Heart right ventricle (tissue), 16 donors: ENCODE data around the gene PHF19. TPM values are rescaled to one million over a fixed set of nuclear protein-coding genes. Genes with fewer than 3 reads are reported as not detected.

ENCODE experiments used
- ATAC-seq, 8 donors: fragments of 200-7000 bp; cut with Tn5 transposase; one replicate each; pipeline ENCODE4 v1.9.1; 2020; ENCODE audit warnings: mild to moderate bottlenecking in 8 of 8, moderate library complexity in 8 of 8, moderate number of reproducible peaks in 1 of 8
- DNase-seq, 2 donors: peaks; one replicate each; pipeline ENCODE4 v3.0.0-alpha.2; 2020
- H3K27ac ChIP-seq, 10 donors: fragments of 200-600 bp; sonication (generic) in 2 of 10; one replicate each; pipeline versions ENCODE4 v1.5.0 to v1.8.0; 2020 to 2022; ENCODE audit warnings: mild to moderate bottlenecking in 3 of 10
- H3K27me3 ChIP-seq, 7 donors: fragments of 200-600 bp; one replicate each; pipeline ENCODE4 v1.8.0; 2021 to 2022; ENCODE audit warnings: mild to moderate bottlenecking in 2 of 7
- H3K36me3 ChIP-seq, 9 donors: fragments of 200-600 bp; sonication (generic) in 1 of 9; one replicate each; pipeline versions ENCODE4 v1.5.0 to v1.8.0; 2020 to 2022; ENCODE audit warnings: mild to moderate bottlenecking in 2 of 9
- H3K4me1 ChIP-seq, 9 donors: fragments of 200-600 bp; sonication (generic) in 1 of 9; one replicate each; pipeline versions ENCODE4 v1.5.0 to v1.8.0; 2020 to 2022; ENCODE audit warnings: mild to moderate bottlenecking in 4 of 9
- H3K4me3 ChIP-seq, 10 donors: fragments of 200-600 bp; sonication (generic) in 2 of 10; one replicate each; pipeline versions ENCODE4 v1.5.0 to v1.8.0; 2020 to 2022; ENCODE audit warnings: mild to moderate bottlenecking in 7 of 10, moderate library complexity in 2 of 10
- H3K9me3 ChIP-seq, 11 donors: fragments of 200-600 bp in 10 of 11; sonication (generic) in 2 of 11; one replicate each; pipeline versions ENCODE4 v1.5.0 to v1.8.0; 2013 to 2022; ENCODE audit warnings: mild to moderate bottlenecking in 2 of 11, control low read depth in 1 of 11, moderate library complexity in 1 of 11
- CTCF ChIP-seq, 9 donors: fragments of 200-600 bp; sonication (generic) in 2 of 9; IDR thresholded peaks; one replicate each; pipeline versions ENCODE4 v1.5.0 to v1.8.0; 2021 to 2022; ENCODE audit warnings: antibody characterized with exemption in 9 of 9, mild to moderate bottlenecking in 5 of 9, moderate library complexity in 1 of 9
- WGBS, 2 donors: extraction: QIAGEN DNeasy Blood & Tissue Kit; methylation state at CpG; one replicate each; pipeline ENCODE4 v1.1.7; 2013; ENCODE audit warnings: inconsistent platforms in 1 of 2; 5-methylcytosine and 5-hydroxymethylcytosine counted together
- intact Hi-C, 10 donors: fragments of 100-400 bp; cut with DNase I; formaldehyde crosslinking; loops; one replicate each; pipeline versions ENCODE4 v1.11.1 to v1.14.2; 2022
- polyA plus RNA-seq, 2 donors: library from polyadenylated mRNA; stranded (reverse); fragments of 200-250 nt; gene quantifications; one replicate each; pipeline ENCODE4 v1.2.3, GENCODE V29; 2013
- total RNA-seq, 10 donors: library from RNA; stranded (reverse); fragmentation: NEBNext Ultra II Directional in 3 of 10; extraction: Animal tissue kit (Norgen Biotek cat#: 25700) in 3 of 10; gene quantifications; one replicate each; pipeline versions ENCODE4 v1.2.1 to v1.2.4, GENCODE V29; 2021 to 2023
- donor health status: Arrhythmogenic right ventricular cardiomyopathy.
- donor health status: ischemic (EF 13 %, LVEDD 7.1; RV severe dilation, severe dysfunction).
- donor health status: healthy with polysubstance abuse.
- donor health status: DM: no; HTN: yes; CAD: no.
- donor health status: DM: no; HTN: no; CAD: no.
- donor health status: ischemic (EF 25% LVEDD 6.9; RV normal size, moderate dysfunction).
- donor health status: ischemic (EF 25% LVEDD 5.7; RV mildly dilated, moderate dysfunction).
- donor health status: healthy.
- donor health status: DM: yes; HTN: yes; CAD: no.
- donor health status: Ischemic cardiomyopathy.
- donor health status: ischemic (EF 35%, LVEDD 5.7; RV mildly dilated, moderate dysfunction).
- donor health status: nonischemic (EF 11% LVEDD 7.7; RV severe dilation, severe dysfunction).
- donor health status: DM: yes; HTN: yes; CAD: no.
- donor health status: PGD.
- donor health status: ischemic (EF 29% LVEDD 5.4; RV normal size, mild dysfunction).
- donor health status: nonischemic (EF 23%, LVEDD 6.1; RV moderate dilation, normal function).

PHF19 gene
- total and polyA plus RNA-seq, 12 donors: 9.2 to 24.0 (median 12.8) TPM

- Histone ChIP-seq H3K4me1 (peaks cover 0 to 21% (median 9%) of the 10 kb centered on the region in 9 donors), H3K27ac (peak overlapping the region in 1 of 10 donors; percentile 96), H3K9me3 (no peaks in the 10 kb centered on the region), H3K36me3 (peaks cover 0 to 2% (median 0%) of the 10 kb centered on the region in 9 donors), H3K27me3 (no peaks in the 10 kb centered on the region), H3K4me3 (no peak overlapping the region)
- WGBS, 2 donors: 84 to 92% methylated on average over 6 of the region's 6 CpGs
- TF ChIP-seq CTCF (IDR thresholded peaks at IDR 0.05): no peak
- ATAC-seq (no peak), DNase-seq (no peak)
- intact Hi-C loops: loop anchor here in 4 of 10 donors (5.0 to 10.0 kb wide), 4 partner anchors 48 to 195 kb away; partner anchors contain the start of genes CNTRL (in 1 of the 4) and TRAF1 (in 1 of the 4)
Measured at GRCh38 chr9:120879446-120879845, 2.5 kb upstream of the PHF19 start.

- Histone ChIP-seq H3K36me3 (peaks cover 0 to 12% (median 0%) of the 10 kb centered on the region in 9 donors), H3K27me3 (no peaks in the 10 kb centered on the region), H3K4me3 (peak overlapping the region in 3 of 10 donors; percentile 62 to 82 (median 81)), H3K27ac (peak overlapping the region in 1 of 10 donors; percentile 96), H3K9me3 (no peaks in the 10 kb centered on the region), H3K4me1 (peaks cover 0 to 21% (median 9%) of the 10 kb centered on the region in 9 donors)
- 81 to 83% methylated on average over 8 of the region's 8 CpGs for WGBS, 2 donors
- ATAC-seq (no peak), DNase-seq (no peak)
- intact Hi-C loops: loop anchor here in 4 of 10 donors (5.0 to 10.0 kb wide), 4 partner anchors 49 to 196 kb away; partner anchors contain the start of genes CNTRL (in 1 of the 4) and TRAF1 (in 1 of the 4)
- no peak for TF ChIP-seq CTCF (IDR thresholded peaks at IDR 0.05)
Measured at GRCh38 chr9:120878188-120879130, 1.5 kb upstream of the PHF19 start.

- H3K27ac ChIP-seq: peak overlapping the region; percentile 76 to 96 (median 92)
- peaks cover 0 to 22% (median 0%) of the 10 kb centered on the region in 9 donors for H3K36me3 ChIP-seq
- DNase-seq (peak; percentile 59 to 68), ATAC-seq (peak; percentile 7 to 65 (median 58))
- peak overlapping the region; percentile 41 to 86 (median 74) for H3K4me3 ChIP-seq
- intact Hi-C loops: loop anchor here in 7 of 10 donors (2.0 to 10.0 kb wide), 6 partner anchors 50 to 197 kb away; partner anchors contain the start of genes CNTRL (in 1 of the 7) and TRAF1 (in 1 of the 7)
- H3K4me1 ChIP-seq: peaks cover 0 to 21% (median 9%) of the 10 kb centered on the region in 9 donors
- H3K27me3 ChIP-seq: no peaks in the 10 kb centered on the region
- no peaks in the 10 kb centered on the region for H3K9me3 ChIP-seq
- TF ChIP-seq CTCF (IDR thresholded peaks at IDR 0.05): peak in 3 of 9 donors; percentile 18 to 40 (median 23)
- 3 to 4% methylated on average over 45 to 62 of the region's 63 CpGs for WGBS, 2 donors
Measured at GRCh38 chr9:120877276-120878034, 467 bp upstream of the PHF19 start.
